Left lung (tissue), 10 donors: Measurements from ENCODE around the gene PAX6. TPM values are rescaled to one million over a fixed set of nuclear protein-coding genes. Genes with fewer than 3 reads are reported as not detected.

Experiments used
- ATAC-seq: fragments of 200-7000 bp; cut with Tn5 transposase; one replicate; pipeline ENCODE4 v1.9.1; 2020; ENCODE audit warnings: moderate library complexity
- DNase-seq, 4 donors: peaks; one replicate each; pipeline ENCODE4 v3.0.0-alpha.2; 2013 to 2020
- H3K27ac ChIP-seq, 2 donors: fragments of 200-600 bp; sonication (generic) in 1 of 2; one replicate each; pipeline versions ENCODE4 v1.5.0 to v1.8.0; 2020 to 2021
- H3K27me3 ChIP-seq, 2 donors: fragments of 200-600 bp; sonication (generic) in 1 of 2; one replicate each; pipeline versions ENCODE4 v1.5.0 to v1.8.0; 2020 to 2021
- H3K36me3 ChIP-seq, 2 donors: fragments of 200-600 bp; sonication (generic) in 1 of 2; one replicate each; pipeline versions ENCODE4 v1.5.0 to v1.8.0; 2020 to 2021
- H3K4me1 ChIP-seq, 2 donors: fragments of 200-600 bp; one replicate each; pipeline ENCODE4 v1.8.0; 2021
- H3K4me3 ChIP-seq, 2 donors: fragments of 200-600 bp; sonication (generic) in 1 of 2; one replicate each; pipeline versions ENCODE4 v1.5.0 to v1.8.0; 2020 to 2021; ENCODE audit warnings: mild to moderate bottlenecking in 1 of 2
- H3K9me3 ChIP-seq, 2 donors: fragments of 200-600 bp; sonication (generic) in 1 of 2; one replicate each; pipeline versions ENCODE4 v1.5.0 to v1.8.0; 2020 to 2021
- intact Hi-C, 2 donors: fragments of 100-400 bp; cut with DNase I; formaldehyde crosslinking; loops; one replicate each; pipeline versions ENCODE4 v1.11.2 to v1.14.2; 2022
- polyA plus RNA-seq, 6 donors: library from polyadenylated mRNA; unstranded; fragments of 120-200 nt; gene quantifications; one replicate each; pipeline ENCODE4 v1.2.1, GENCODE V29; 2013; ENCODE audit not compliant: insufficient read length in 6 of 6
- total RNA-seq, 2 donors: library from RNA; stranded (reverse); fragmentation: NEBNext Ultra II Directional; extraction: Animal tissue kit (Norgen Biotek cat#: 25700); gene quantifications; one replicate each; pipeline ENCODE4 v1.2.1, GENCODE V29; 2021
- TF ChIP-seq, protein P1 (sequence below), 2 donors: fragments of 200-600 bp; sonication (generic) in 1 of 2; IDR thresholded peaks; one replicate each; pipeline versions ENCODE4 v1.5.0 to v1.8.0; 2021; ENCODE audit warnings: antibody characterized with exemption in 2 of 2
- donor health status: DM: no; HTN: yes; CAD: no.
- donor health status: DM: no; HTN: no; CAD: no.

The PAX6 gene
- total and polyA plus RNA-seq, 8 donors: 0.07 to 0.18 (median 0.10) TPM; not detected in 4

DNA sequence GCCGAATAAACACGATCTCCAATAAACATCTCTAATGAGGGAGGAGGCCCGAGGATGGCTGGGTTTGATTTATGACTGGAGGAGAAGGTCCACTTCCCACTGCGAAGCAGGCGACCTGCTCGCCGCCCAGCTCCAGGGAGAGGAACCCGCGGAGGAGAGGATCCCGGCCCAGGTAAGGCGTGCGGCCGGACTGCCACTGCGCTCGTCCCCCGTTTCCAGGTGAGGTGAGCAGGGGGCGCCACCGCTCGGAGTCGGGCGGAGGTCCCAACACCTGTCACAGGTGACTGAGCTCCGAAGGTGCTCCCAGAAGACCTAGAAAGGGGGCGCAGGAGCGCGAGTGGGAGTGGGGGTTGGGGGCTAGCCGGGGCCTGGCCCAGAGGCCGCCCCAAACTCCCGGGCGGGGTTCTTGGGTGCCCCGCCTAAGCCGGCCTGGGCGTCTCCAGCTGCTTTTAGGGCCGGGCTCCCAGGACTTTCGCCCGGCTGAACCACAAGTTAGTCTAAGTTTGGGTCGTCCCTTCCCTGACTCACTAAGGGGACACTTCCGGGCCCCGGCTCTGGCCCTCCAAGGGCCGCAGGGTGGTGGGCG, 5.4 kb upstream of the PAX6 start:
- no peak overlapping the region for H3K4me3 ChIP-seq
- DNase-seq (peak in 1 of 4 donors; percentile 68), ATAC-seq (no peak)
- peaks cover 97 to 100% of the 10 kb centered on the region in 2 donors for H3K27me3 ChIP-seq
- intact Hi-C loops: no loop called here
- TF ChIP-seq, protein P1, sequence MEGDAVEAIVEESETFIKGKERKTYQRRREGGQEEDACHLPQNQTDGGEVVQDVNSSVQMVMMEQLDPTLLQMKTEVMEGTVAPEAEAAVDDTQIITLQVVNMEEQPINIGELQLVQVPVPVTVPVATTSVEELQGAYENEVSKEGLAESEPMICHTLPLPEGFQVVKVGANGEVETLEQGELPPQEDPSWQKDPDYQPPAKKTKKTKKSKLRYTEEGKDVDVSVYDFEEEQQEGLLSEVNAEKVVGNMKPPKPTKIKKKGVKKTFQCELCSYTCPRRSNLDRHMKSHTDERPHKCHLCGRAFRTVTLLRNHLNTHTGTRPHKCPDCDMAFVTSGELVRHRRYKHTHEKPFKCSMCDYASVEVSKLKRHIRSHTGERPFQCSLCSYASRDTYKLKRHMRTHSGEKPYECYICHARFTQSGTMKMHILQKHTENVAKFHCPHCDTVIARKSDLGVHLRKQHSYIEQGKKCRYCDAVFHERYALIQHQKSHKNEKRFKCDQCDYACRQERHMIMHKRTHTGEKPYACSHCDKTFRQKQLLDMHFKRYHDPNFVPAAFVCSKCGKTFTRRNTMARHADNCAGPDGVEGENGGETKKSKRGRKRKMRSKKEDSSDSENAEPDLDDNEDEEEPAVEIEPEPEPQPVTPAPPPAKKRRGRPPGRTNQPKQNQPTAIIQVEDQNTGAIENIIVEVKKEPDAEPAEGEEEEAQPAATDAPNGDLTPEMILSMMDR (IDR thresholded peaks at IDR 0.05): no peak
- H3K36me3 ChIP-seq: no peaks in the 10 kb centered on the region
- no peaks in the 10 kb centered on the region for H3K9me3 ChIP-seq
- H3K27ac ChIP-seq: no peak overlapping the region
- peaks cover 29 to 70% of the 10 kb centered on the region in 2 donors for H3K4me1 ChIP-seq

DNA sequence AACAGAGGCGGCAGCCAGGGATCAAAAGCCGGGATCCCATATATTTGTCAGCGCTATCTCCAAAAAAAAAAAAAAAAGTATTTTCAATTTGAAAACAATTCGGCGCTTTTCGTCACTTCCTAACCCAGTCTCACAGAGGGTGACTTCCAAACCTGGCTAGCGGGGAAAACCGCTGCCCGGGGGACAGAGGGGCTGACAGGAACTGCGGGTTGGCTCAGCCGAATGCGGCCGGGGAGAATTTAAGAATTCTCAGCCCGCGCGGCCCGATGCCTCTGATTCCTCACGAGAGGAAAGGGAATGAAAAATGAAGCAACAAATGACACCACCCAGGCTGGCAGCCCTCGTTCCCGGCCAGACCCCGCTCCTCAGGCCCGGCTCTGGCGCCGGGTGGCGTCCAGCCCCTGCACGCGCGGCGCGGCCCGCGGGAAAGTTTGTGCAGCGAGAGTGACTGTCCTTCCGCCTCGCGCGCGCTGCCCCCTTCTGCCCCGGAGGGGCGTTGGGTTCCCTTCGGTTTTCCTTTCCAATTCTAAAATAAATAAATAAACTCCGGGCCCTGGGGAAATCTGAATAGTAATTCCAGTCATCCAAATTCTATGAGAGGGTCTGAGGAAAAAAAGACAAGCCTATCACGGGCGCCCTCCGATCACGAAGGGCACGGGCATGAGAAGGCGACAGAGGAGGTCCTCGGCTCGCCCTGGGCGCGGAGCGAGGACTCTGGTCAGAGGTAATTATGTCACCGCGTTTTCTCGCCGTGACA, 4.8 kb upstream of the PAX6 start:
- intact Hi-C loops: no loop called here
- peaks cover 97 to 100% of the 10 kb centered on the region in 2 donors for H3K27me3 ChIP-seq
- H3K4me3 ChIP-seq: no peak overlapping the region
- TF ChIP-seq, protein P1 (IDR thresholded peaks at IDR 0.05): no peak
- H3K36me3 ChIP-seq: no peaks in the 10 kb centered on the region
- ATAC-seq (no peak), DNase-seq (peak in 1 of 4 donors; percentile 77)
- H3K27ac ChIP-seq: no peak overlapping the region
- H3K4me1 ChIP-seq: peaks cover 33 to 77% of the 10 kb centered on the region in 2 donors
- no peaks in the 10 kb centered on the region for H3K9me3 ChIP-seq

DNA sequence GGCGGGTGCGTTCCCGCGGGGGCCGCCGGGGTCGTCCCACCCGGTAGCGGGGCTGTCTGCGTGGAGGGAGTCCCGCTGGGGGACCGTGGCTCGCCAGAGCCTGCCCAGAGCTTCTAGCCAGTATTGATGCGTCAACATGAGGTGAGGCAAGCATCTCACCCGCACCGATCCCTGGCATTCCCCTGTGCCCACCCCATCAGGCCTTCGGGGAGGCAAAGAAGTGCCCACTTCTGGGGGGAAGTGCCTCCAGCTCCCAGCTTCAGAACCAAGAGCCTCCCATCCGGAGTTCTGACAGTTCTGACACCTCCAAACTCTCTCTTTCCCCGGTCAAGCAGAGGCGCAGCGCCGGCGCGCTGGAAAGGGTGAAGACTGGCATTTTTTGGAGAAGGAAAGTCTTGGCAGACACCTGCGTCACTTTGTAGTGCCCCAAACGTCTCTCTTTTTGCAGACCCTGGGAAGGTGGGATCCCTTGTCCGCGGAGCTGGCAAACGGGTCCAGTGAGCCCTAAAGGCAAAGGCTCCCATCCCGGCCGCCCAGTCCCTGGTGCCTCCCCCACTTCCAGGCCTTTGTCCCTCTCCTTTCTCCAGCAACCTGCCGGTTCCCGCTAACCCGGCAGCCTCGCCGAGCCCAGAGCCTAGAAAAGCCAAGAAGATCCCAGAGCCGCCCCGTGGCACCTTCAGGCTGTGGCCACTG, 3.2 kb upstream of the PAX6 start:
- no peak for ATAC-seq
- H3K4me1 ChIP-seq: peaks cover 36 to 84% of the 10 kb centered on the region in 2 donors
- no peak overlapping the region for H3K27ac ChIP-seq
- no peak for DNase-seq
- H3K36me3 ChIP-seq: no peaks in the 10 kb centered on the region
- peaks cover 97 to 100% of the 10 kb centered on the region in 2 donors for H3K27me3 ChIP-seq
- no peaks in the 10 kb centered on the region for H3K9me3 ChIP-seq
- intact Hi-C loops: no loop called here
- TF ChIP-seq, protein P1 (IDR thresholded peaks at IDR 0.05): no peak
- H3K4me3 ChIP-seq: no peak overlapping the region

DNA sequence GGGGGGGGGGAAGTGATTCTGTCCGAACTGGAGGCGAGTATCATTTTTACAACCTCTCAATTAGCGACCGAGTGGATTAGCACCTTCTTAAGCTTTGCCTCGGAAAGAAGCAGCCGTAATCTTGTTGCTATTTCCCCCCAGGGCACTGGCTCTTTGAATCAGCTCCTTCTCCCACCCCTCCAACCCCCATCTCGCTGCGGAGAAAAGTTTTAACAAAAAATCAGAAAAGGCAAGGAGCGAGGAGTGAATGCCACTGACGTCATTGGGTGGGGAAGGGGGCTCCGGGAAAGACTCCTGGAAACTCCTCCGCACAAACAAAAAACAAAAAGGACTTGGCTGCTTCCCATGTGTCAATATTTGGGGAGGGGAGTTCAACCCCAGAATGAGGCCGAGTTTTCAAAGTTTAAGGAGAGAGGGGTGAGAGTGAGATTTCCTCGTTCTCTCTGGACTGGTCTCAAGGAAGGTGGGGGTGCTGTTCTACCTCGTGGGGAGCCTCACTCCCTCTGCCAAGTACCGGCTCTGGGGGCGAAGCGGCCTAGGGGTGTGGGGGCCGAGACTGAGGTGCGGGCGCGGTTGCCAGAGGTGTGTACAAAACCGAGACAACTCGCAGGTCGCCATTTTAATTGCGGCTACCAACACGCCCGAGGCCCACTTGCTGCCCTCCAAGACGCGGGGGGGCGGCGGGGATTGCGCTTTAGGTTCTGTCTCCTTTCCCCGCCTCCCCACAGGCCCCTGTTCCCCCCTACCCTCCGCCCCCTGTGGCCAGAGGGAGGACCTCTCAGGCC, 2.5 kb upstream of the PAX6 start:
- DNase-seq: no peak
- H3K4me3 ChIP-seq: peak overlapping the region in 1 of 2 donors; percentile 37

More for the DNA sequence above, 2.5 kb upstream of the PAX6 start:
- intact Hi-C loops: no loop called here
- peaks cover 36 to 91% of the 10 kb centered on the region in 2 donors for H3K4me1 ChIP-seq
- H3K27ac ChIP-seq: no peak overlapping the region
- peaks cover 97 to 100% of the 10 kb centered on the region in 2 donors for H3K27me3 ChIP-seq
- H3K36me3 ChIP-seq: no peaks in the 10 kb centered on the region
- no peaks in the 10 kb centered on the region for H3K9me3 ChIP-seq
- ATAC-seq: no peak
- TF ChIP-seq, protein P1 (IDR thresholded peaks at IDR 0.05): no peak
